ENCODE measurements around the gene AP1G1.
"Not testable (repeated sequence)": the region's sequence is repeated elsewhere in the genome, so short reads cannot be mapped to it uniquely, and the experiment has no call there.

Gene AP1G1

DNA sequence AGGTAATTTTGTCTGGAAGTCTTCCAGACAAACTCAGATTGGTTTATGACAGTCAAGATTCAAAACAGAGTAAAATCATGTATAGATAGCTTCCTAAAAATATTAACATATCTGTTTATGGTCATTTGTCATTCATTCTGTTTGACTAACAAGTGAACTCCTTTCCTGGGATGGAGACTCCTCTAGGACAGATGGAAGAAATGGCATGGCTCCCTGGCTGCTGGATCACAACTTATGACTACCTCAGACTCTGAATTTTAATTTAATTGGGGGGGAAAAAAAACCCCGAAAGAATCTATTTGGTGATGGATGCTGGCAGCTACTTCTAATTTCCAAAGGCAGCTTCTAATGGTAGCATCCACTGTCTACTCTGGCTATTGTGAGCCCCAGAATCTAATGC, 118.7 kb downstream of the AP1G1 start:
- Histone ChIP-seq H3K36me3 (ENCODE audit: low read depth) (peaks cover 37% of the 10 kb centered on the region), H3K4me3 (ENCODE audit: severe bottlenecking) (no peak overlapping the region), H3K27ac (ENCODE audit: poor library complexity, severe bottlenecking) (no peak overlapping the region), H3K4me1 (ENCODE audit: insufficient read depth, poor library complexity, severe bottlenecking) (no peaks in the 10 kb centered on the region), H3K9me3 (ENCODE audit: severe bottlenecking) (no peaks in the 10 kb centered on the region), H3K27me3 (ENCODE audit: insufficient read depth, poor library complexity, severe bottlenecking) (no peaks in the 10 kb centered on the region)
- DNase-seq (ENCODE audit: low spot score) (no peak), ATAC-seq (ENCODE audit: low read depth) (no peak)
- TF ChIP-seq, protein P1, sequence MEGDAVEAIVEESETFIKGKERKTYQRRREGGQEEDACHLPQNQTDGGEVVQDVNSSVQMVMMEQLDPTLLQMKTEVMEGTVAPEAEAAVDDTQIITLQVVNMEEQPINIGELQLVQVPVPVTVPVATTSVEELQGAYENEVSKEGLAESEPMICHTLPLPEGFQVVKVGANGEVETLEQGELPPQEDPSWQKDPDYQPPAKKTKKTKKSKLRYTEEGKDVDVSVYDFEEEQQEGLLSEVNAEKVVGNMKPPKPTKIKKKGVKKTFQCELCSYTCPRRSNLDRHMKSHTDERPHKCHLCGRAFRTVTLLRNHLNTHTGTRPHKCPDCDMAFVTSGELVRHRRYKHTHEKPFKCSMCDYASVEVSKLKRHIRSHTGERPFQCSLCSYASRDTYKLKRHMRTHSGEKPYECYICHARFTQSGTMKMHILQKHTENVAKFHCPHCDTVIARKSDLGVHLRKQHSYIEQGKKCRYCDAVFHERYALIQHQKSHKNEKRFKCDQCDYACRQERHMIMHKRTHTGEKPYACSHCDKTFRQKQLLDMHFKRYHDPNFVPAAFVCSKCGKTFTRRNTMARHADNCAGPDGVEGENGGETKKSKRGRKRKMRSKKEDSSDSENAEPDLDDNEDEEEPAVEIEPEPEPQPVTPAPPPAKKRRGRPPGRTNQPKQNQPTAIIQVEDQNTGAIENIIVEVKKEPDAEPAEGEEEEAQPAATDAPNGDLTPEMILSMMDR (IDR thresholded peaks at IDR 0.05; ENCODE audit: poor library complexity, severe bottlenecking) = no peak

DNA sequence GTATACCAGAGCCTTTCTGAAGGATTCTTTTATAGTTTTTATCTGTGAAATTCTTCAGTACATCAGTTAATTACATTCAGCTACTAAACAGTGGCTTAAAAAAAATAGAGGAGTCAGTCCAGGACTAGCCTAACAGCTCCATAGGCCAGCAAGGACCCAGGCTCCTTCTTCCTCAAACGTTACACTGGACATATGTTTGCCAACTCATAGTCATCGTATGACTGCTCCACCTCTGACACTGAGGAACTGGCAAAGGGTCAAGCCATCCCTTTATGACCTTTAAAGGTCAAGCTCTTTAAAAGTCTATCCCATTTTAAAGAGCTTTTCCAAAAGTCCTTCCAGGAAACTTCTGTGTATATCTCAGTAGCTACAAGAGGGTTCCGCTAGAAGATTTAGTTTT, 120.8 kb downstream of the AP1G1 start:
- H3K36me3 ChIP-seq (ENCODE audit: low read depth) = peaks cover 37% of the 10 kb centered on the region
- H3K27ac ChIP-seq (ENCODE audit: poor library complexity, severe bottlenecking) = no peak overlapping the region
- no peaks in the 10 kb centered on the region for H3K9me3 ChIP-seq (ENCODE audit: severe bottlenecking)

DNA sequence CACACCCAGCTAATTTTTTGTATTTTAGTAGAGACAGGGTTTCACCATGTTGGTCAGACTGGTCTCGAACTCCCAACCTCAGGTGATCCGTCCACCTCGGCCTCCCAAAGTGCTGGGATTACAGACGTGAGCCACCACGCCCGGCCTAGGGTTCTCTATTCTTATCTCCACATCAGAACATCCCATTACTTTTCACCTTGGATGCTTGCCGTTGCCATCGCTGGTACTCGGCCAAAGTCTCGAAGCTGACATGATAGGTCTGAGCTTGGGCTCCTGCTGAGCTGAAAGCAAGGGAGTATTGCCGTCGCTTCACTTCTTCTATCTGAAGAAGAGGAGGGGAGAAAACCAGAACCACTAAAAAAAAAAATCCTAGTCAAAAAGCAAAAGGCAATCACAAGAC, 124.4 kb downstream of the AP1G1 start:
- H3K9me3 ChIP-seq (ENCODE audit: severe bottlenecking); H3K27ac ChIP-seq (ENCODE audit: poor library complexity, severe bottlenecking); DNase-seq (ENCODE audit: low spot score); ATAC-seq (ENCODE audit: low read depth); H3K27me3 ChIP-seq (ENCODE audit: insufficient read depth, poor library complexity, severe bottlenecking); H3K4me3 ChIP-seq (ENCODE audit: severe bottlenecking); H3K4me1 ChIP-seq (ENCODE audit: insufficient read depth, poor library complexity, severe bottlenecking): not testable (repeated sequence)
- peaks cover 51% of the 10 kb centered on the region for H3K36me3 ChIP-seq (ENCODE audit: low read depth)

More for the DNA sequence above, 120.8 kb downstream of the AP1G1 start:
- H3K4me1 ChIP-seq (ENCODE audit: insufficient read depth, poor library complexity, severe bottlenecking) = no peaks in the 10 kb centered on the region
- TF ChIP-seq, protein P1 (IDR thresholded peaks at IDR 0.05; ENCODE audit: poor library complexity, severe bottlenecking) = no peak
- H3K27me3 ChIP-seq (ENCODE audit: insufficient read depth, poor library complexity, severe bottlenecking) = no peaks in the 10 kb centered on the region
- H3K4me3 ChIP-seq (ENCODE audit: severe bottlenecking) = no peak overlapping the region
- ATAC-seq (ENCODE audit: low read depth) (no peak), DNase-seq (ENCODE audit: low spot score) (no peak)

- ATAC-seq (ENCODE audit: low read depth) (no peak), DNase-seq (ENCODE audit: low spot score) (no peak)
- Histone ChIP-seq H3K36me3 (ENCODE audit: low read depth) (peaks cover 54% of the 10 kb centered on the region), H3K27me3 (ENCODE audit: insufficient read depth, poor library complexity, severe bottlenecking) (no peaks in the 10 kb centered on the region), H3K4me3 (ENCODE audit: severe bottlenecking) (no peak overlapping the region), H3K27ac (ENCODE audit: poor library complexity, severe bottlenecking) (no peak overlapping the region), H3K4me1 (ENCODE audit: insufficient read depth, poor library complexity, severe bottlenecking) (no peaks in the 10 kb centered on the region), H3K9me3 (ENCODE audit: severe bottlenecking) (no peaks in the 10 kb centered on the region)
- TF ChIP-seq, protein P1 (IDR thresholded peaks at IDR 0.05; ENCODE audit: poor library complexity, severe bottlenecking) = no peak
Observed at GRCh38 chr16:71681360-71681759, 127.3 kb downstream of the AP1G1 start.

All from RWPE2 (cell line).